Activated CD8-positive, alpha-beta memory T cell treated with anti-CD3 and anti-CD28 coated beads, Interleukin-2, amount 50 U/mL, for 48 hours (primary cell): Measurements from ENCODE around the gene CLTB.
"Not testable (repeated sequence)": the region's sequence is repeated elsewhere in the genome, so short reads cannot be mapped to it uniquely, and the experiment has no call there.

Source experiments
- DNase-seq: peaks from one replicate; pipeline ENCODE4 v3.0.0-alpha.2; 2020

Gene CLTB

DNA sequence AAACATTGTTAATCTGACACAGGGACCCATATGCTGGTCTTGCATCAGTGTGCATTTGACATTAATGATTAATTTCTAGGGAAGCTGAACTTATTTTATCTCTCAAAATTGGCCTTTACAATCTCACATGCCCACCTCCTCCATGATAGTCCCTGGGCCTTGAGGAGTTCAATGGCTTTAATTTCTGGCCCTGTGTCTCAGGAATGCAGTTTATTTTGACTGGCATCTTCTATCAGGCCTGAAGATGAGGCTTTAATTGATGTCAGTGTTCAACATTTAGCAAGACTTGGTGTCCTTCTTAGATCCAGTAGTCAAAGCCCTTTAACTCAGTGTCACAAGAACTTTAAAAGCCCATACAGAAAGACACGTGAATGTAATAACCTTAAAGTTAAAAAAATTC, 10.5 kb upstream of the CLTB start:
- no peak for DNase-seq

DNA sequence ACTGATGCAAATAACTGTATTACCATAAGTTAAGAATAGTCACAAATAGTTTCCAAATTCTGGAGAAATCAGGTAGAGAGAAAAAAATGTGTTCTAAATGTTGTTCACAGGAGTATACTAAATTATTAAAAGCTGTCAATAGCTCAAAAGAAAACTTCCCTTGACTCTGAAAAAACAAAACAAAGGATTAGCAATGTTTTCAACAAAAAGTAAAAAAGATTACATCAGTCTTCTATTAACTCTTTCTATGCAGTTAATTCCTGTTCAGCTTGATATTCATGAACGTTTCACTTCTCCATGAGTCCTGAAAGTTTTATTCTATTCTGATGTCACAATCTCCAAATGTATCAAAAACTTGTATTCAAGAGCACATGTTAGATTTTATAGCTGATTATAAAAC, 9.5 kb upstream of the CLTB start:
- DNase-seq, result no peak

DNA sequence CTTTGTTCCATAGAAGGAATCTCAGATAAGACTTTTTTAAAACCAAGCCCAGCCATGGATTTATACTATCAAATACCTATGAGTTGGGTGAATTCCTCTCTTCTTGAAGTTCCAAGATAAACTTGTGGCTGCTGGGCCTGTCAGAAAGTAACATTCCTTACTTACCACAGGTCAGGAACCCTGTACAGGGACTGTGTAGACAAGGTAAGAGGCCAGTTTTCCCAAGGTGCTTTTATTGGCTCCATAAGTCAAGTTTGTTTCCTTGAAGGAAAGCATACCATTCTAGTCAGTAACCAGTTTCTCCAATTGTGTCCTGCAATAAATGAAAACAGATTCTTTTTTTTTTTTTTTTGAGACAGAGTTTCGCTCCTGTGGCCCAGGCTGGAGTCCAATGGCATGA, 8.8 kb upstream of the CLTB start:
- DNase-seq, result no peak

DNA sequence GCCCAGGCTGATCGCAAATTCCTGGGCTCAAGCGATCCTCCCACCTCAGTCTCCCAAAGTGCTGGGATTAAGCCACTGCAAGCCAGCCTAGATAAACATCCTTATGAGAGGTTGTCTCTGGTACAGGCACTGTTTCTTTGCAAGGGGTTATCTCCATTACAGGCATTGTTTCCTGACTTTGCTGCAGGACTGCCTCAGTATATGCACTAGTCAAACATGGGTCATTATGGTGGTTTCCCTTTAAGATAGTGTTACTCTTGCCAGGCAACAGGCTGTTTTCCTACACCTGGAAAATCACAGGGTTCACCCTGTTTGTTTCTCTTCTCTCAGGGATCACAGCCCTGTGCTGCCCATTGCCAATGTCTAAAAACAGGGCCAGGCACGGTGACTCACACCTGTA, 7.8 kb upstream of the CLTB start:
- no peak for DNase-seq

DNA sequence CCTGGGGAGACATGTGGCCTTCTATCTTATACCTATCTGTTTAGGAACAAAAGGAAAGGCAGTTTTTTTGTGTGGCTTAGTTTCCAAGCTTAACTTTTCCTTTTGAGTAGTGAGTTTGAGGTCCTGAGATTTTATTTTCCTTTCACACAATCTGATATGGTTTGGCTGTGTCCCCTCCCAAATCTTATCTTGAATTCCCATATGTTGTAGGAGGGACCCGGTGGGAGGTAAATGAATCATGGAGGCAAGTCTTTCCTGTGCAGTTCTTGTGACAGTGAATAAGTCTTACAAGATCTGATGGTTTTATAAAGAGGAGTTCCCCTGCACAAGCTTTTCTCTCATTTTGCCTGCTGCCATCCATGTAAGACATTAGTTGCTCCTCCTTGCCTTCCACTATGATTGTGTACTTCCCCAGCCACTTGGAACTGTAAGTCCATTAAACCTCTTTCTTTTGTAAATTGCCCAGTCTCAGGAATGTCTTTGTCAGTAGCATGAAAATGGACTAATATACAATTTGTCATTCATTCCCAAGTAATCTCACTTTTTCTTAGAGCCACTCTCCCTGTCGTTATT, 4.7 kb upstream of the CLTB start:
- no peak for DNase-seq

DNA sequence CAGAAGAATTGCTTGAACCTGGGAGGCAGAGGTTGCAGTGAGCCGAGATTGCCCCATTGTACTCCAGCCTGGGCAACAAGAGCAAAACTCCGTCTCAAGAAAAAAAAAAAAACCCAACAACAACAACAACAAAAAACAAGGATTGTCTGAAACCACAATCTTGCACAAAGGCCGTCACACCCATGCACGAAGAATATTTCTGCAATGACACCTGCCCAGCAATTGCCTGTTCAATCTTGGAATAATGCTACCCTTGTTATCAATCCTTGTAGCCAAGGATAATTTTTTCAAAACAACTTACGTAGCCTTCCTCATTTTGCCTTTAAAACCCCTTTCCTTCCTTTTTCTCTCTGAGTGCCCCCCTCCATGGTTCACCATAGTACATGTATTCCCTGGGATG, 3.7 kb upstream of the CLTB start:
- no peak for DNase-seq

DNA sequence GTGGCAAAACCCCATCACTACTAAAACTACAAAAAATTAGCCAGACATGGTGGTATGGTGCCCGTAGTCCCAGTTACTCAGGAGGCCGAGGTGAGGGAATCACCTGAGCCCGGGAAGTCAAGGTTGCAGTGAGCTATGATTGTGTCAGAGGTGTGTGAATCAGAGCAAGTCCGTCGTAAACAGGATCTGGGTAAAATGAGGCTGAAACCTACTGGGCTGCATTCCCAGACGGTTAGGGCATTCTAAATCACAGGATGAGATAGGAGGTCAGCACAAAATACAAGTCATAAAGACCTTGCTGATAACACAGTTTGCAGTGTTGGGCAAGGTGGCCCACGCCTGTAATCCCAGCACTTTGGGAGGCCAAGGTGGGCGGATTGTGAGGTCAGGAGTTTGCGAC, 1.9 kb upstream of the CLTB start:
- no peak for DNase-seq

DNA sequence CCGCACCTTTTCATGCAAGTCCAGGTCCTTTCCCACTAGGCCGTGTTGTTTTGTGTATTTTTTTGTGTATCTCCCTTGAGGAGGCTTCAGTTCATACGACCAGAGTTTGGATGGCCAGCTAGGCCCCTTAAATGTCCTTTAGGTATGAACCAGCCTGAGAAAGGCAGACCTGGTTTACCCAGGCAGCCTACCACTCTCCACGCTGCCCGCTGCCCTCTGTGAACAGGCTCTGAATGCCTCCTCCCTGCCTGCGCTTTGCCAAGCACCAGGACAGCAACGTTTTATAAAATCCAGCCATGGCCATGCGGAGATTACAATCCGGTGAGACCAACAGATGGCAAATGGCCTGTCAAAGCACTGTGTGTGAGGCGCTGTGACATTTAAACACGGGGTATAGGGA, 626 bp upstream of the CLTB start:
- no peak for DNase-seq

DNA sequence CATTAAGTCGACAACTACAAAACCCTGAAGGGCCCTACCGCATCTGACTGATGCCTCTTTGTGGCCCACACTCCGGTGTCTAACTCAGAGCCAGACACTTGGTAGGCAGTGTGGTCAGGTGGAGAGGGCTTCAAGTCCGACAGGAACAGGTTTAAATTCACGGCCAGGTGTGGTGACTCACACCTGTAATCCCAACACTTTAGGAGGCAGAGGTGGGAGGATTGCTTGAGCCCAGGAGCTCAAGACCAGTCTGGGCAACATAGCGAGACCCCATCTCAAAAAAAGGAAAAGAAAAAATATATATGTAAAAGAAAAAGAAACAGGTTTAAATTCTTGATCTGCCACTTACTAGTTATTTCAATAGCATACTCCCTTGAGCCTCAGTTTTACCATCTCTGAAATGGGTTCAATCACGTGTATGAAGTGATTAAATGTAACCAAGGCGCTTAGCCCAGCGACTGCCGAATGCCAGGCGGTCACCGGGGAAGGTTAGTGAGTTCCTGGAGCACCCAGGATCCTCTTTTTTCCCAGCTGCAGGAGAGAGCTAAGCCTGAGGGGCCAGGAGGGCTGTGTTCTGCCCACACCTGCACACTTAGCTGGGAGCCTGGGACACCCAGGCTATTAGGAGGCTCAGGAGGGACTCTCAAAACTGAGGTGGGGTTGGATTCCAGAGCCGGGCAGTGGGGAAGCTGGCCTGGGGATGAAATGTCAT, 943 bp downstream of the CLTB start:
- no peak for DNase-seq

DNA sequence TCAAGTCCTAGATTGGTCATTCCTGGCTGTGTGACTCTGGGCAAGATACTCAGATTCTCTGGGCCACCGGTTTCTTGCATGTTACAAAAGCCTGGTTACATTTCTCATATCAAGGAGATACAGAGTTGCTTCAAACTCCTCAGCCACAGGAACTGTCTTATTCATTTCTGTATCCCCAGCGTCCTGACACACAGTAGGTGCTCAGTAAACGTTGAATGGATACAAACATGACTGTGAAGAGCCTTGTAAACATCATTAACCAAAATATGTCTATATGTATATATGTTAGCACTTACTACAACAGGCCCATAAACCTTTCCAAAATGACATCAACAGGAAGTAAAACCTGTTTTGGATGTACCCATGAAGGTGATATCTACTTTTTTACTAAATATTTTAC, 1.6 kb downstream of the CLTB start:
- DNase-seq, result no peak

DNA sequence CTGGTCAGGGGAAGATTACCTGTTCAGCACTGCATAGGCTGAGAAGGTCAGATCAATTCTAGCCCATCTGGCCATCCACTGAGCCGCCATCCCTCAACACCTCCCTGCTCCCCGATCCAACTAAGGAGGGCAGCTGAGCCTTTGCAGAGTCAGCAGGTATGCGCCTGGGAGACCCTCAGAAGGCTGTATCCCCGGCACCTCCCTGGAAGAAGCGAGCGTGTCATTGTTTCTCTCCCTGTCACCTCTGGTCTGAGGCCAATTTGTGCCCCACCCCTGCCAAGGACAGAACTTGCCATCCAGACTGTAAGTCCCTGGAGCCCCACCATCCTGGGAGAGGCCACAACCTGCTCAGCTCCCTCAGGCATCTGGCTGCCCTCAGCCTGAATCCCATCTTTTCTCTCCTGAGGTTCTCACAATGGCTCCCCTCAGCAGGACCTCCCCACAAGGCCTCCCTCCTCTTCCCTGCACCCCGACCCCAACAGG, 2.6 kb downstream of the CLTB start:
- no peak for DNase-seq

DNA sequence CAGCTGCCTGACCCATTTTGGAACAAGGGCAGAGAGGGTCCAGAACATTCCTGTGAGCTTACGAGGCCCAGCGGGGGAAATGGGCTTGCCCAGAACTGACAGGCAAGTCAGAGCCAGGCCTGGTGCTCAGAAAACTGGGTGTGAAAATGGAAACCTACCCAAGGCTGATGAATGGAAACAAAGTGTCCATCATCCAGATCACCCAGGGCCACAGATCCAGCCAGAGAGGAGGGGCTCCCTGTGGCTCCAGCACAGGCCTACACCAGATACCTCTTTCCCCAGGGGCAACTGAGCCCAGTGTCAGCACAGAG, 3.1 kb downstream of the CLTB start:
- no peak for DNase-seq

DNA sequence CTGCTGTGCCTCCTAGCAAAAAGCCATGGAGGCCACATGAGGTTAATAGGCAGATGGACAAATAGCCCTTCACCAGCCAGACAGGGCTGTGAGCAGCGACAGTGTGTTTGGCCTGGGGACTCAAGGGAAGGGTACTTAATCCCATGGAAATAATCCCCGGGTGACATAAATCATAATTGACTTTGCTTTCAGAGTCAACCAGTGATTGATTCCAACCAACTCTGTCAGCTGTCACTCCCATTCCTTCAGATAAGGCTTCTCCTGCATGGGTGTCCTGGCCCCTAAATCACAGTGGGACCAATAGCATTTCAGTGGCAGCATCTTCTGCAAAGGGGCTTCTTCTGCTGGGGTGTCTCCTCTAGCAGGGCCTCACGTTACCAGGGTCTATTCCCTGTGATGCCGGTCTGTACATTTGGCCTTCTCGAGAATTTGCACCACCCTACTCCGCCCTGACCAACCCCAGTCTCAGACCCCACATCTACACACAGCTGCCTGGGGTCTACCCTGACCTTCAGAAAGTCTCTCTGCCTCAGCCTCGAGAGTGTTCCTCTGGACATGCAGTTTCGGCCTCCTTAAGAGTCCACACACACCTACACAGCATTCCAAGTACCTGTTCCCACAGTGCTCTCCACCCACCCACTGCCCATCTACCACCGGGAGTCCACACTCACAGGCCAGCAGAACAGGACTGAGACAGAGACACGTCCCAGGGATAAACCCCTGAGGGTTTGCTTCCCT, 3.7 kb downstream of the CLTB start:
- no peak for DNase-seq

DNA sequence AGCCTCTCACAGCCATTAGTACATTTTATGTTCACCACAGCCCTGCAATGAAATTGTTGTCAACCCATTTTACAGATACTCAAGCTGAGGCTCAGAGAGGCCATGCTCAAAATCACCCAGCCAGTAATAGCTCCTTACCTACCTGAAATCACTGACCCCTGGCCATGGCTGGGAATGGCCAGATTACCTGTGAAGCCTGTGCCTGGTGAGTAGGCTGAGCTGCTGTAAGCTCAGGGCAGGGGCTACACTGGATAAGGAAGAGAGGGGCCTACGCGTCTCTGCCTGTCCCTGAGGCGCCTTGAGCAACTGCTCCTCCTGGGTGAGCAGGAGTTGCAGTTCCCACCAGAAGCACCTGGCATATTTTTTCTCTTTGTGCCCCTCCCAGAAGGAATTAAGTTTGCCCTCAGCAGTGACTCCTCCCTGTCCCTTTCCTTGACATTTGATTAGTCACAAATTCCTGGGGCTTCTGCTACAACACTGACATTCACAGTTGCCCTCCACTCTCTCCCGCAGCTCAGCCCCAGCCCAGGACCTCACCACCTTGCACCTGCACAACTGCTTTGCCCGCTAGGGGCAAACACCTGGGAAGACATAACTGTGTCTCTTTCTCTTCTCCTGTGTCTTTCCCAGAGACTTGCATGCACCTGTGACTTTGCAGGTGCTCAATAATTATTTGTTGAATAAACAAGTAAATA, 5.7 kb downstream of the CLTB start:
- no peak for DNase-seq

DNA sequence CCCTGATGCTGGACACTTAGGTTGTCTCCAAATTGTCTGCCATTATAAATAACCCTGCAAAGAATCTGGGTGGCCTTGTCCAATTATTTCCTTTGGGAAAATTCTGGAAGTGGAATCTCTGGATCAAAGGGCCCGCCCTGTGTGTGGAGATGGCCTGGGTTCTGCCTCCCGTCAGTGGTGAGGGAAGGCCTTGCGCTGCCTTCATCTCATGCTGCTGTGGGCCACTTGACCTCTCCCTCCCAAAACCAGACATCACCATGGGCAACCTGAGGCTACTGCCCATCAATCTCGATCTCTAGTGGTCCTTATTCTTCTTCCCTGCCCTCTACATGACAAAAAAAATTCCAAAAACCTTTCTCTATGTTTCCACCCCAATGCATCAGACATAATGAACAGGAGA, 6.6 kb downstream of the CLTB start:
- no peak for DNase-seq

DNA sequence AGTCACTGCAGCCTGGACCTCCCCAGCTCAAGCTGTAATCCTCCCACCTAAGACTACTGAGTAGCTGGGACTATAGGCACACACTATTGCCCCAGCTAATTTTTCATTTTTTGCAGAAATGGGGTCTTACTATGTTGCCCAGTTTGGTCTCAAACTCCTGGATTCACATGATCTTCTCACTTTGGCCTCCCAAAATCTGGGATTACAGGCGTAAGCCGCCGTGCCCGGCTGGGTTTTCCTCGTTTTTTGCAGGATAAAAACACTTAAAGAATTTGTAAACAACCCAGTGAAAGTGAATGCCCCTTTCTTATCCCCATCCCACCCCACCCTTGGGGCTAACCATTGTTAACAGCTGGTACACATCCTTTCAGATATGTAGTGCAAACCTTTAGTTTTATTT, 7.7 kb downstream of the CLTB start:
- no peak for DNase-seq

DNA sequence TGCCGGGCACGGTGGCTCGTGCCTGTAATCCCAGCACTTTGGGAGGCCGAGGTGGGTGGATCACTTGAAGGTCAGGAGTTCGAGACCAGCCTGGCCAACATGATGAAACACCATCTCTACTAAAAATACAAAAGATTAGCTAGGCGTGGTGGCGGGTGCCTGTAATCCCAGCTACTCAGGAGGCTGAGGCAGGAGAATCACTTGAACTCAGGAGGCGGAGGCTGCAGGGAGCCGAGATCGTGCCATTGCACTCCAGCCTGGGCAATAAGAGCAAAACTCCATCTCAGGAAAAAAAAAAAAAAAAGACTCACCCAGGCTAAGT, 8.1 kb downstream of the CLTB start:
- not testable (repeated sequence) for DNase-seq

DNA sequence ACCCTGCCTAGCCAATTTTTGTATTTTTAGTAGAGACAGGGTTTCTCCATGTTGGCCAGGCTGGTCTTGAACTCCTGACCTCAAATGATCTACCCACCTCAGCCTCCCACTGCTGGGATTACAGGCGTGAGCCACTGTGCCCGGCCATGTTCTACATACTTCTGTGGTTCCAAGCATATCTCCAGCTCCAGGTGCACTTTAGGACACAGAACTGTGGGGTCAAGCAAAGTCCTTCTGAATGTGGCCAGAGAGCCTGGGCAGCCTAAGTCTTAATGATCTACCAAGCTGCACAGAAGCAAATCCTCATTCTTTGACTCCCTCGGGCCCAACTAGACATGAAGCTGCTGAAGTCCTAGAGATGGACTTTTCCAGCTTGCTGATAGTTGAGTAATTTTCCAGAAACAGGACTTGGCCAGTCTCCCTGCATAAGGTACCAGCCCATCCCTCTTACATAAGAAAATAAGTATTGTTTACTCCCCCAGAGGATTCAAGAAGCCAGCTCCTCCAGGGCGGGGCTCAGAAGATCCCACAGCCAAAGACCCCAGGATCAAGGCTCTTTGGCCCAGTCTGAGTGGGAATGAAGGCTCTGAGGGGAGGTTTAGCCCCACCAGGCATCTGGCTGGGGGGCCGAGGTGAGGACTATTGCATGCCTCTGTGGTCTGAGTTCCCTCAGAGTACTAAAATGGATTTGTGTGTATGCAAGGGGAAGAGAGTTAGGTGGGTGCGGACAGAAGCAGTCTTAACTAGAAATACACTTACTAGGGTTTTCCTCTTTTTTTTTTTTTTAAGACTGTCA, 8.7 kb downstream of the CLTB start:
- DNase-seq, result no peak

DNA sequence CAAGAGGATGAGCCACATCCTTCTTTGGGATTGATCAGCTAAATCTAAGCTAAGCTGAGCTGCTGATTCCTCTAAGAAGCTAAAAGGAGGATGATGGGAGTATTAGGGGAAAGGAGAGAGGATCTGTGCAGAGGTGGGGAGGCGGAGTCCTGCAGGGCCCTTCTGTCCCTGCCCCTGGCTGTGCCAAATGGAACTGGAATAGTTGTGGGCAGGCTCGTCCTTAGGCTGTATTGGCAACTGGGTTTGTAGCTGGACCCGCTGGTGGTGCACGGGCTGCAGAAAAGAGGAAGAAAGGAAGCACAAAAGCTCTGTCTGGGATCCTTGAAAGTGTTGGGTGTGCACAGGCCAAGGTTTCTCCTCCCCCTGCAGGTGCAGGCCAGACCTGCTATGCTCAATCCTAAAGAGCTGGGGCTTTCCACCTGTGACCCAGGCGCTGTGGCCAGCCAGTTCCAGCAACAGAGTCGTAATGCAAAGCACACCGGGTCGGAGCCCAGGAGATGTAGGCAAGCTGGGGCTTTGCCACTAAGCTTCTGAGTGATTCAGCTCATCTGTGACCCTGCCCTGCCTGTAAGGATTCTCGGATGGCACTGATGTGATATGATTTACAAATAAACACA, 9.8 kb downstream of the CLTB start:
- no peak for DNase-seq

DNA sequence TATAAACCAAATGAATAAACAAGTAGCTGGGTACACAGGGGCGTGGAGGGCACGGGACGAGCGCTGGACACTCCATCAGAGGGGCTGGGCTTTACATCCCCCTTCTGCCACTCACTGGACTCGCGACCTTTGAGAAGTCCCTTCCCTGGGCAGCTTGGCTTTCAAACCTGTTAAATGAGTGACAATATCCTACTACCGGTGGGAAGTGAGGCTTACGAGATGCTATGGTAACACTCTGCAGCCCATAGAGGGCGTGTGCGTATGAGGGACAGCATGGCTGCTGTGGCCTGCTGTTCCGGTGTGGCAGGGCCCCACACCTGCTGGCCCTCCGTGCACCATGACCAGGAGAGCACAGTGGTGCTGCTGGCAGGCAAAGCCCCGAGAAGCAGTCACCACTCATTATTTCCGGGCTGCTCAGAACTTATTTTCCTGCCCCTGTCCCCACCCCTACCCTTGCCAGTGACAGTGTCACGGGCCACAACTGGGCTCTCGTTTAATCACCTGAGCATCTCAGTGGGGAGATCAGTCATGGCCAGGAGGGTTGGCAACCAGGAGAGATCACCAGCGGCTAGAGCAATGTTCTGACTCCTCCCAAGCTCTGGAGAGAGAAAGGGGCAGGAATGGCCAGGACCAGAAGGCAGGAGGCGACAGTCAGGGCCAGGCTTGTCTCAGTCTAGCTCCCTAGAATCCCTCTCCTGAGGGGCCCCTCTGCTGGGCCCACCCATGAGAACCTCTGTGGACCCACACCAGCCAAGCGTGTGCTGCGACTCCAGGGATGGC, 10.5 kb downstream of the CLTB start:
- DNase-seq, result no peak

DNA sequence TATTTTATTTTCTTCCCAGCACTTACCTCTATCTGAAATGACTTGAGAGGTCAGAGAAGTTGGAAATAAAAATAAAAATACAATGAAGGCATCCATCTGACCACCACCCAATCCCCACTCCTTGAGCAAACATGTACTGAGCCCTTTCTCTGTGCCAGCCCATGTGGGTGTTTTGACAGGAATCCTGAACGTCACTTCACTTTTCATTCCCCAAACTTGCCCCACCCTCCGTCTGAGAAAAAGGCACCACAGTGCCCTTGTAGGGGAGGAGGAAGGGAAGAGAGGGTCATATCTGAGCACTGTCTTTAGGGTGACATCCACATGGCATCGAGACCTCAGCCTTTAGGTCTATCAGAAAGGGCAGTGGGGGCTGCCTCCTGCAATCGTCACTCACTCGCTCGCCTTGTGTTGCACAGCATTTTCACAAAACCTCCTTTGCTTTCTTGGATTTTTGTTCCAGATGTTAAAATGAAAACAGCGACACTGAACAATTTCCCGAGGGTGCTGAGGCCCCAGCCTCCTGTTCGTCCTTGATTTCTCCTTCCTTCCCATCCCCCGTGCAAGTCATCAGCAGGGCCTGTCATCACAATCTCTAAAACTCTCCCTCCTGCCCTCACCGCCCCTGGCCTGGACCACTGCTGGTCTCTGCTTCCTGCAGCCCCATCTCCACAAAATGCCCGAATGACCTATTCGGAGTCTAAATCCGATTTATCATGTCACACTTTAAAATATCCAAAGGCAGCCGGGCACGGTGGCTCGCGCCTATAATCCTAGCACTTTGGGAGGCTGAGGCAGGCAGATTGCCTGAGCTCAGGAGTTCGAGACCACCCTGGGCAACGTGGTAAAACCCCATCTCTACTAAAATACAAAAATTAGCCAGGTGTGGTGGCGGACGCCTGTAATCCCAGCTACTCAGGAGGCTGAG, 14.8 kb downstream of the CLTB start:
- DNase-seq, result no peak
